Kidney tubule cell (primary cell): Measurements from ENCODE around the gene SLC25A23.

Experiments
- DNase-seq: peaks from one replicate; pipeline ENCODE4 v3.0.0-alpha.2; 2018; ENCODE audit warnings: low spot score

SLC25A23 gene

GRCh38 chr19:6424939-6425731, 34.5 kb downstream of the SLC25A23 start:
- DNase-seq: peak; percentile 100

- no peak for DNase-seq
These were observed 35.2 kb downstream of the SLC25A23 start, which contains the start of gene KHSRP for GRCh38 chr19:6424195-6424938. Gene KHSRP (minus strand): TSS chr19:6424811. CDS start chr19:6424701, 110 bp downstream.

- DNase-seq: peak; percentile 50
These were observed 35.9 kb downstream of the SLC25A23 start for GRCh38 chr19:6423499-6424194.

GRCh38 chr19:6421075-6422014, 38.2 kb downstream of the SLC25A23 start:
- no peak for DNase-seq

- no peak for DNase-seq
These were observed 41.0 kb downstream of the SLC25A23 start for GRCh38 chr19:6418562-6418932.

GRCh38 chr19:6417713-6418561, 41.7 kb downstream of the SLC25A23 start:
- DNase-seq: peak; percentile 34

- no peak for DNase-seq
These were observed 42.8 kb downstream of the SLC25A23 start for GRCh38 chr19:6416658-6417405.

GRCh38 chr19:6415591-6416190, 43.9 kb downstream of the SLC25A23 start:
- no peak for DNase-seq

- DNase-seq: no peak
These were observed 44.6 kb downstream of the SLC25A23 start for GRCh38 chr19:6414793-6415590.

GRCh38 chr19:6413721-6414643, 45.6 kb downstream of the SLC25A23 start:
- no peak for DNase-seq

- no peak for DNase-seq
These were observed 46.3 kb downstream of the SLC25A23 start for GRCh38 chr19:6413291-6413690.

- peak; percentile 37 for DNase-seq
These were observed 47.0 kb downstream of the SLC25A23 start for GRCh38 chr19:6412447-6413091.

- DNase-seq: no peak
These were observed 47.5 kb downstream of the SLC25A23 start for GRCh38 chr19:6412061-6412446.

GRCh38 chr19:6409346-6409745, 50.2 kb downstream of the SLC25A23 start:
- no peak for DNase-seq

GRCh38 chr19:6406401-6406800, 53.2 kb downstream of the SLC25A23 start:
- no peak for DNase-seq

GRCh38 chr19:6402837-6403608, 56.6 kb downstream of the SLC25A23 start:
- peak; percentile 38 for DNase-seq
